NCI-H2171 (cell line): ENCODE data around the gene MAP2K6.
"Not testable (repeated sequence)": the region's sequence is repeated elsewhere in the genome, so short reads cannot be mapped to it uniquely, and the experiment has no call there.

Experiments used
- DNase-seq: peaks from one replicate; lab custom pipeline; 2025; lab: John Stamatoyannopoulos, UW

Gene MAP2K6

DNA sequence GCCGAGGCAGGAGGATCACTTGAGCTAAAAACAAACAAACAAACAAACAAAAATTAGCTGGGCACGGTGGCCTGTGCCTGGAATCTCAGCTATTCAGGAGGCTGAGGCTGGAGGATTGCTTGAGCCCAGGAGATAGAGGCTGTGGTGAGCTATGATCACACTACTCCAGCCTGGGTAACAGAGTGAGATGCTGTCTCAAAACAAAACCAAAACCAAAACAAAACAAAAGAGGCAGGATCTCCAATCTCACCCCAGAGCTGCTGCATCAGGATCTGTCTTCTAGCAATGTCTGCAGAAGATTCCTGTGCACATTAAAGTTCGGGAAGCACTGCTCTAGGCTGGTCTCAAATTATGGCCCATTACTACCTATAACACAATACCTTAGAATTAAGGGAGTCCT lies 43.1 kb downstream of the MAP2K6 start:
- DNase-seq, result no peak

DNA sequence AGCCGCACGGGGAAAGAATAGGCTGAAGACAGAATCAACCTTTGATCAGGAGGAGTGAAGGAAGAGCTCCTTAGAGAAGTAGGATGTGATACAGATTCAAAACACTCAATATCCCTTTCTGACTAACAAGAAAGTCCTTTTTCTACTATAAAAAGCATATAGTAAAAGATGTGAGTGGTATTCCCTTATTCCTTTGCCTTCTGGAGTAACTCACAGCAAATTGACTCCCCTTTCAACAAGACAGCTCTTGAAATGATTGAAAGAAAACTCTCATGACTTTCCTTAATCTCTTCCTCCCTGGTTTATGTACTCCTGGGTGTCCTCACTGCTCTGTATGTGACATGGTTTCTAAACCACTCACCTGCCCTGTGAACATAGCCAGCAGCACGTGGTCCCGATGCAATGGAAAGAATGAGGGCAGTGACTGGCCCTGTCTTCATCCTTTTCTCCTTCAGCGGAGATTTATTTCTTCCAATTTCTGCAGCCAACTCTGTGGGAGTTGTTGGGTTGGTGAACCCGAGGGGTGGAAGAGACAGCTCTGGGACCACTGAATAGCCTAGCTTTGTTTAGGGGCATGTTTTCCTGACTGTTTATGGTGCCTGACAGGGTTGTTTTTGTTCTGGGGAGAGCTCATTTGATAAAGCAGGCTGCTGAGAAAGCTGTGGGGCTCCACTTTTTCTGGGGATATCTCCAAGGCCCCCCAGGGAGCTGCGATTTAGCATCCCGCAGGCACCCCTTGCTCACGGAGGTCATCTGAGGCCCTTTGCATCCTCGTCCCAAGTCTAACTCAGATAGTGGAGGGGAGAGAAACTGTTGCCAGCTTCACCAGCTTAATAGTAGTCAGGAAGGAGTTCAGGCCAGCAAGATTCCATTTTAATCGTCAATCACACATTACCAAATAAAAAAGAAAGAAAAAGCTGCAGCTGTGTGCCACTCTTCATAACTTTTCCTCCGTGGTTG lies 46.7 kb downstream of the MAP2K6 start:
- DNase-seq, result no peak

DNA sequence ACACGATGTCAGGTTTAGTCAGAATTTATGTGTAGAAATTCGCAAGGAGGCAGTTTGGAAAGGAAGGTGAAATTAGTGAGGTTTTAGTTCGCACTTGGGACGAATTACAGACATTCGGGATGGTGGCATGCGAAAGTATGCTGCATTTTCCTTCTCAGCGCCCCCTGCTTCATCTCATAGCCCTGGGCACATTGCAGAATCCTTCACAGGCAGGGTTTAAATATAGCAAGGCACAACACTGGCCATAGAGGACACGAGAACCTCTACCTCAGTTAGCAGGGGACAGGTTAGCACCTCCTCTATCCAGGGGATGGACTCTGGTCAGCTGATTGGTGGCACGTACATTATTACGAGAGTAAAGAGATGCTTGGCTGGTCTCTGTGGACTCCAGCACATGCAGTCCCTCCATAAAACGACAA lies 47.5 kb downstream of the MAP2K6 start:
- no peak for DNase-seq

DNA sequence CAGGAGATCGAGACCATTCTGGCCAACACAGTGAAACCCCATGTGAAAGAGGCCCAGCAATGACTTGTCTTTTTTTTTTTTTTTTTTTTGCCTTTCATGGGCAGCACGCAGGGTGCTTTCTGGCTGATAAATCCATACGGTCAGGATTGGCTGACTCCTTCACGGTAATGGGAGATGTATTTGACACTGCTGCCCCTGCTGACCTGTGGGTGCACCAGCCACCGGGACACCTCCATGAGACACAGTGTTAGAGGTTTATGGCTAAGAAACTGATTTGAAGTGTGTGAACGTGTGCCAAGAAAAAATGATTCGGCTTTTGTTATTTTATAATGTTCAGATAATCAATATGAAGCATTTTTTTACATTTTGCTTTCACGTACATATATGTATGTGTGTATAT lies 48.4 kb downstream of the MAP2K6 start:
- DNase-seq, result no peak

DNA sequence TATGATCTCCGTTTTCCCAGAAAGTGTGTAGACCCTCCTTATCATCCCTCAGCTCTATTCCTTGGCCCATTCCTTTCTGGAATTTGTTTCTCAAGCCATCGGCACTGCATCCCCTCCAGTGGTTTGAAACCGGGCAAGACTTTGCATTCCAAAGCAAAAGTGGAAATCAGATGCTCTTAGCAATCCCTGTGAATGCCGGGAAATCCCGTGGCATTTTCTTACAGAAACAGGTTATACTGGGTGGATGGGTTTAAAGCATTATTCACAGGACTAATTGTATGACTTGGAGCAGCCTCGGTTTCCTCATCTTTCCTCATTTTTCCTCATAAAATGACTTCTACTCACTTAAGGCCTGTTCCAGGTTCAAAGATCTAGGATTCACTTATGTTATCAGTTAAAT lies 52.0 kb downstream of the MAP2K6 start:
- DNase-seq, result no peak

DNA sequence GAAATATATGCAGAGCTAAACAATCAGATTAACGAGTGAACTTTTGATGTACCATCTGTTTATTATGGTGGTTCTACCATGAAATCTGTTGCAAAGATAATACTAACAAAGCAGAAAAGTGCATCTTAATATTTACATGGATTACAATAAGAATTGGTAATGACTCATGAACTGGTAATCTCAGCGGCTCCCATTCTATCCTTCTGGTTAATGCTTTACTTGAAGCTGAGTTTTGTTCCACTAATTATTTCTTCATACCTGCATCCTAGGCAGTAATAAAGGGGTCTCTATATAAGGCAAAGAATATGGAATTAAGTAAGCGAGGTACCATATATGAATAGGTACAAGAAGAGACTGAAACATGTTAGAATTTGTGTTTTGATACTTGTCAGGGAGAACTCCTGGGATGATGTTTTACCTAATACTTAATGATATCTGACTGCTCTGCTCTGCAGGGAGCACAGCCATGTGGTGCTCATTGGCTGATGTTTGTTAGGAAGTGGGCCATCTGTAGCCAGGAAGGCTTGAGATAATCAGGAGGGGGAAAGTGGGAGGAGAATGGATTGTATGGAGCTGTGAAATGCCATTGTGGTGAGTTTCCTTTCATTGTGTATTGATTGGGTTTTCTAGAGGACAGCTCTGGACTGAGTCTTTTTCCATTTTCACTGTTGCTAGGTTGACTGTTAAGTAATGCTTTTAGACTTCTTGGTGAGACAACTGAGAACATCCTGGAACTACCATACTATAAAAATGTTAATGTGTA lies 52.6 kb downstream of the MAP2K6 start:
- no peak for DNase-seq

DNA sequence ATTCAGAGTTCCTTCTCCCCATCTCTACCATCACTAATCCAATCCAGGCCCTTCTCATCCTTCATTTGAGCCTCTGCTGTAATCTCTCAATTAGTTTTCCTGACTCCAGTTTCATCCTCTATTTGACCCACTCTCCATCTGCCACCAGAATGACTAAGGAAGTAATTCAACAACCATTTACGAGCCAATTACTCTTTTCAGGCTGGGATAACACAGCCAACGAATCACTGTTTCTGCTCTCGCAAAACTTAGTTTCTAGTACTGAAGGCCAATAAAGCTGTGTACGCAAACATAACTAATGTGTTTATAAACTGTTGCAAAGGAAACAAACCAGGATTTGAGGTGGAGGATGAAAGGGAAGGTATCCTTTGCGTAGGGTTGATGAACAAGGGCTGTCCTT lies 53.7 kb downstream of the MAP2K6 start:
- no peak for DNase-seq

DNA sequence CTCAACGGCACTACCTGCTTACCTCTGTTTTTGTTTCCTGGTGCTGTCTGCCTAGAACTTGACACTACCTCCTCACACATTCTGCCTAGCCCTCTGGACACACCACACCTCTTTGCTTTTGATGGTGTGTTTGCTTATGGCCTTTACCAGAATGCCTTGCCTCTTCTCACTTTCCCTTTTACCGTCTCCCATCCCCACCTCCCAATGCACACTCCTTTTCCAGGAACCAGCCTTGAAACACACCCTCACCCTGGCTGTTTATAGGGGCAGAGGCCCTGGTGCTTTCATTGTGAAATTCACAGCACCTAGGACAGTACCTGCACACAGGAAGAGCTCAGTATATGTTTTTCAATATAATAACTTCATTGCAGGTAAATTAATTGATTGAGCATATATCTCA lies 56.2 kb downstream of the MAP2K6 start:
- no peak for DNase-seq

DNA sequence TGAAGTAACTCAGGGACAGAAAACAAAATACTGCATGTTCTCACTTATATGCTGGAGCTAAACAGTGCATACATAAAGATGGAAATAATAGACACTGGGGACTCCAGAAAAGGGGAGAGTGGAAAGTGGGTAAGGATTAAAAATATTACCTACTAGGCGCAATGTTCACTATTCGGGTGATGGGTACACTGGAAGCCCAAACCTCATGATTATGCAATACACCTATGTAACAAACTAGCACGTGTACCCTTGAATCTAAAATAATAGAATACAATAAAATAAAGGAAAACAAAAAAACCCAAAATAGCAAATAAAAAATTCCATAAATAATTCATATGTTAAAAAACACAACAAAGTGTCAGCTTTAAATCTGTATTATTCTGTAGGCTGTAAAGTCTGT lies 56.9 kb downstream of the MAP2K6 start:
- no peak for DNase-seq

DNA sequence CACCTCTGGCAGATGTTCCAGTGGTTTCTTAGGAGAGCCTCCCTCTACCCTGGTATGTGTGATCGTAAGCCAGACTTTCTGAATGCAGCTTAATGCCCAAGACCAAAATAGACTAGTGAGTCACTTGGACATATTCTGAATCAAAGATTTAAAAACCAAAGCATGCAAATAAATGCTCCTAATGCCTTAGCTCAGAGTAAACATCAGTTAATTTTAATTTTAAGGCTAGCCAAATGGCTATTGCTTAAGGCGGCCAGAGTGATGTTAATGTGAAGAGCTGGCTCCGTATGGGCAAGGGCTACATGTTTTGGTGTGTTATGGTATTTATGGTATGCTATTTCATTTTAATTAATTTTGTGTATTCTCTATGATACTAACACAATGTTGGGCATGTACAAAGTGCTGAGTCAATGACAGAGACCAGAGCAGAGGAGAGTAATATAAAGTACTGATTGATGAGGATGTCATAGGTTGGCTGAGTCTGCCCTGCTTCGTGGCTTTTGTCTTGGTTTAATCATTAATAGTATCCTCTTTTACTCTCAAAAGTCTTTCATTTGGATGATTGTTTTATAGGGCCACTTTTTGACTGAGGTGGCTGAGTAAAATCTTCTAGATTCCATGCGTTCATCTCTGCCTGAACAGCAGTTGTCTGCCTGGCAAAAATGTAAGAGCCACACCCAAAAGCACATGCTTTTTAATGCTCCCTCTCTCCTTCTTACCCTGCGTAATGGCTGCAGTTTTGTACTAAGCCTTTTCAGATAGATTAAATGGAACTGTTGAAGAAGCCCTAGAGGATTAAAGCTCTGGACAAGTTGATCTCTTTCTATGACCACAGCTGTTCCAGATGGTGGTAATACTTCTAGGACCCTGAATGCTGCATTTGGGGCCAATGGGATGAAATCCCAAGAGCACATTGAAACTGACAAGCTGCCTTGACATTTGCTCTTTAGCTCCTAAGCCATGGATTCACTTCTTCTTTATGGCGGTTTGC lies 59.6 kb downstream of the MAP2K6 start:
- no peak for DNase-seq

DNA sequence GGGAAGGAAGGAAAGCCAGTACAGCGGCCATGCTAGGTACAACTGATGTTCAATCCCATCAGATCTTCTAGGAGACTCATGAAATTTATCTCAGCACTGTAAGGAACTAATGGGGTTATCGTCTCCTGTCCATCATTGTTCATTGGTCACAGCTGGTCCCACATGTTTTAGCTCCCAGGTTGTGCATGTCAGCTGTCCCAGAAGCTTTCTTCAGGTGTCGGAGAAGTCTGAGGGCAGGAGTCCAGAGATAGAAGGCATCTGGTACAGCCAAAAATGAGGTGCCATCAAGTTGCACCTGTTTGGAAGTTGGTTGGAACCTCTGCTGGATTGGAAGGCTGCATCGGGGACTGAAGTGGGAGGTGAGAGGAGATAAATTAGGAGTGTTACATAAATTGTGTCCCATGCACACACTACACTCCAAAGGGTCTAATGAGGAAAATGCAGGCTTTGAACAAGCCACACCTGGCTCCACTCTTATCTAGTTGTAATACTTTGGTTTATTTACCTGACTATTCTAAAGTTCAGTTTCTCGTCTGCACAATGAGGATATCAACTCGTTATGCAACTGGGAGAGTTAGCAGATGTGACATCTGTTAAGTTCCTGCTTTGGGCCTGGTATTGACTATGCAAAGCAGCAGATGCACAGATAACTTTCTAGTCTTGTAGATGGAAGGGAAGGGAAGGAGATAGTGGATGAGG lies 62.9 kb downstream of the MAP2K6 start:
- no peak for DNase-seq

DNA sequence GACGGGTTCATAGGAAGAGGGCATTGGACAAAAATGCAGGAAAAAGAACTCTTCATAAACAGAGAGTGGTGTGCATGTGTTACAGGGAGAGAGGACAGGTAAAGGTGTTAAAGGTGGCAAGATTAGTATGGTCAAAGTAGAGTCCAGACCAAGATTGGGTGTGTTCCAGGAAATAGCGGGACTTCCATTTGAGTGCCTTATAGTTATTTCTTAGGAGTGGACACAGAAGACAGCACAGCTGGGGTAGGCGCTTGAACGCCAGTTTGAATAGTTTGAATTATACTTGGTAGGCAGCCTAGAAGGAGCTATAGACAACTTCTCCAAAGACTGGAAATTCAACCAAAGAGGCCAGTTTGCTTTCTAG lies 63.4 kb downstream of the MAP2K6 start:
- no peak for DNase-seq

DNA sequence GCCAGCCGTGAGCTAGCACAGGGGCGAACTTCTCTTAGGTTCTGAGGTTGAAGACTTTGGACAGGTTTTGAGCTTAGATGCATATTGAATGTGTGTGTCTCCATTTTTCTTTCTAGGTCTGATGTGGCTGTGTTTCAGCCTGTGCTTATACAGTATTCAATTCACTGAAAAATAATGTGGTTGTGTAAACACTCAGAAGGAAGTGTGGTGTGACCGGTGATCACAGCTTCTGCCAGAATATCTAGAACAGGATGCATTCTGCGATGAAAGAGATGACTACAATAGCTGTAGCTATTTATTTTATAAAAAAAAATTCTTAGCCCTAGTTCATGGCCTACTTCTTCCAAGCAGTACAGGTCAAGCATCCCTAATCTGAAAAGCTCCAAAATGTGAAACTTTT lies 64.4 kb downstream of the MAP2K6 start:
- no peak for DNase-seq

DNA sequence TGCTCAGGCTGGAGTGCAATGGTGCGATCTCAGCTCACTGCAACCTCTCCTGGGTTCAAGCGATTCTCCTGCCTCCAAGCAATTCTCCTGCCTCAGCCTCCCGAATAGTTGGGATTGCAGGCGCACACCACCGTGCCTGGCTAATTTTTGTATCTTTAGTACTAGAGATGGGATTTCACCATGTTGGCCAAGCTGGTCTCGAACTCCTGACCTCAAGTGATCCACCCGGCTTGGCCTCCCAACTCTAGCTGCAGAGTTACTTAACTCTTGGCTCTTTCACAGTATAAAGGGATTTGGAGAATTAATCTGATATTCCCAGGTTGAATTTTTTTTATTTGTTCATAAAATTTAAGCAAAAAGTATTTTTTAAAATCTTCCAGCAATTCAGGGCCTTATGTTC lies 65.3 kb downstream of the MAP2K6 start:
- not testable (repeated sequence) for DNase-seq

DNA sequence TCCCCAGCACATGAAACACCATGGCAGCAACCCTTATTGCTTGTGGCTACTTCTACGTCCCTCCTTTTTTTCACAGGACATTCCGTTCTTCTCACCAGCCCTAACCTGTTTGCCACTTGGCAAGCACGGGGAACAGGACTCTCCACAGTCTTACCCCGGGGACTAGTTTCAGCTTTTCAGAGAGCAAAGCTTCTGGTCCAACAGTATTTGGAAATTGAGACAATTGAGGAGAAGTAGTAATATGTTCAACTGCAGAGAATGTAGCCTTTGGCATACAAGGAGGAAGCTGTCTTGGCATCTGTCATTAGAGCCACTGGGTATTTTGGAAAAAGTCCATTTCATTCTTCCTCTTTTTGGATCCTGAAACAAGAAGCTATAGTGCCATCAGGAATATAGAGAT lies 65.7 kb downstream of the MAP2K6 start:
- no peak for DNase-seq

DNA sequence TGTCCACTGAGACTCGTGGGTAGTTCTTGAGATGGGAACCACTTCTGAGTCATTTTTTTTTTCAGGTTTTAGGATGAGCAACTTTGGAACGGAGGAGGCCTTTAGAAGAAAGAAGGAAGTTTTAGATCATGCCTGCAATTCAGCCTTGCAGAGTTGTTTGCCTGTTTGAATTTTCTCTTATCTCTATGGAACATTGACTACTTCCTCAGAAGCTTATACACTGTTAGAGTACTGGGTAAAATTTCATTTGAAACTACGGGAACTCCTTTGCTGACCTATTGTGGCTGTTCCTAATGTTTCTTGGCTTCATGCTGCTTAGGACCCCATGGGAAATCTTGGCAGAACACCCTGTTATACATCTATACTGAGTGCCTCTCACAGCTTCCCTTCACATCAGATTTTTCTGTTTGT lies 70.8 kb downstream of the MAP2K6 start:
- DNase-seq, result no peak

DNA sequence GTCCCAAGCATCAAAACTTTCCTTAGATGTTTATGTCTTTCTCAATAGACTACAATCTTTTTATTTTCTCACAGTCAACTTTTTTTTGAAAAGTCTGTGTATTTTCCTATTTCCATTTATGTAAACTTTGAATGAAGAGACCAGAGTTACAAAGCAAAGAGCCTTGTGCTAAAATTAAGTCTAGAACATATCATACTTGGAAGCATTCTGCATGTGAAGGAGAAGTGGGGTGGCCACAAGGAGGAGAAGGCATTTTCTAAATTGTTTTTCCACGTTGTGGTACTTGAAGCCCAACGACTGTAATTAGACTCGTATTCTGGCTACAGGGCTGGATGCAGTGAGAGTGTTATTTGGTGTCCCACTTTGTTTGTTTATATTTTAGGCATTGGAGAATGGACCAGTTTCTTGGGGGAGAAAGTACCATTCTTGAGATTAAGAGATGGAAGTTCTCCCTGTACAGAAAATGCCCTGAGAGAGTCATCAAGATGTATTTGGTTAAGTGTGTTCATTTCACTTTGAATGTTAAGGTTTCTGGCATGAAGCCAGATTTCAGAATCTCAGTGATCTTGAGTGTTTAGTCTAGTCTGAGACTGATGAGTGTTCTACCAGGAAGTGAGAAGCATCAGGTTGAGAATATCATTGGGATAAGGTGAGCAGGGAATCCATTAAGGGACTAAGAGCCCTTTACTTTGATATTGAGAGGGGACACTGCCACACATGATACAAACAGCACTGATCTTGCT lies 71.6 kb downstream of the MAP2K6 start:
- DNase-seq, result no peak

DNA sequence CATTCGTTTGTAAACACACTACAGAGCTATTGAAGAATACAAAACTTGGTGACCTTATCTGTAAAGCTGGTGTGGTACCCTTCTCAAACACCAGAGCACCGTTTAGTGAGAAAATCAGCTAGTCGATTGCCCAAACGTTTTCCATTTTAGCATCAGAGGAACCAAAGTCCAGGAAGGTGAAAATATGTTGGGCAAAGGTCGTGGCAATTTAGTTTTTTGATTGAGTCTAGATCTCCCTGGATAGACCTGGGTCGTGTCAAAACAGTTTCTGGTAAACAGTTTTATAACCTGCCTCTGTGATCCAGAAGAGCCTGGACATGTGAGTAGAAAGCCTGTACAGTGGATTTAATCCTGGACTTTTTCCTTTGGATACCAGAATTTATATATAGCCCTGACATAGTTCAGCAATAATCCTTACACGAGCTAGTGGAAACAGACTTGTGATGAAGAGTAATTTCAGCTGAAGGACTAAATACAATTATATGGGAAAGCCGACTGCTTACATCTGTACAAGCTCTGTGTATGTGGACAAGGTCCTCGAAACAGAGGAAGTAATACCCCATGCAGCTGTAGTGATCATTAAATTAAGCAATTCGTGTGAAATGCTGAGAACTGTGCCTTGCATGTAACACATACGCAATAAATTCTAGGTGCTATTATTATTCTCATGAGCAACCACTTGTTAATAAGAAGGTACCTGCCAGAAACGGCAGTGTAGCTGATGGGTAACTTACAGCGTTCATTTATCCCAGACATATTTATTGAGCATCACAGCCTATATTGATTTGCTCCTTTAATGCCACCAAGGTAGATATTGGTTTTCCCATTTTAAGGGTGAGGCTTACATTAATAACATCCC lies 72.5 kb downstream of the MAP2K6 start:
- no peak for DNase-seq

DNA sequence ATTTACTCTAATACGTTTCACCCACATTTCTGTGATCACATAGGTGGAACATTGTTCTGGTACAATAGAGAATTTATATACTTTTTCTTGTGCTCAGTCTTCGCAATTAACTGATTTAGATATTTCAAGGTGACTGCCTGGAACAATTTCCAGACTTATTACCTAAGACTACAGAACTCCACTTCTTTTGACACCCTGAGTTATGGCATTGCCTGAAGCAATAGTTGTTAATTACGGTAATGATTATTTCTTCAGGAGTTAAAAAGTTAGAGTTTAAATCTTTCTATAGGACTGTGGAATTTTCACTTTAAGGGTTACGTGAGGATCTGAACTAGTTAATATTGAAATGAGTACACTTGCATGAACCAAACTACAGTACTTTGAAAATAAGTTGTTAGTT lies 74.8 kb downstream of the MAP2K6 start:
- DNase-seq, result no peak
